Lung (tissue), 12 donors: ENCODE data around the gene AK8. TPM values are rescaled to one million over a fixed set of nuclear protein-coding genes. Genes with fewer than 3 reads are reported as not detected.

ENCODE experiments used
- ATAC-seq: fragments of 200-7000 bp; cut with Tn5 transposase; one replicate; pipeline ENCODE4 v1.9.1; 2020; ENCODE audit warnings: moderate number of reproducible peaks; ENCODE audit not compliant: insufficient read depth, low FRiP score
- DNase-seq, 3 donors: peaks; one replicate each; pipeline ENCODE4 v3.0.0-alpha.2; 2013 to 2017
- H3K27ac ChIP-seq, 2 donors: one replicate each; pipeline ENCODE4 v1.5.1; 2013; ENCODE audit warnings: mild to moderate bottlenecking in 2 of 2, moderate library complexity in 2 of 2, control low read depth in 1 of 2, inconsistent platforms in 1 of 2, low read depth in 1 of 2, low read length in 1 of 2
- H3K27me3 ChIP-seq, 3 donors: one replicate each; pipeline ENCODE4 v1.5.1; 2013; ENCODE audit warnings: low read length in 2 of 3; ENCODE audit not compliant: control insufficient read depth in 3 of 3, insufficient read depth in 3 of 3
- H3K36me3 ChIP-seq, 4 donors: one replicate each; pipeline ENCODE4 v1.5.1; 2013; ENCODE audit warnings: low read length in 4 of 4, mild to moderate bottlenecking in 1 of 4, moderate library complexity in 1 of 4; ENCODE audit not compliant: control insufficient read depth in 4 of 4, insufficient read depth in 4 of 4
- H3K4me1 ChIP-seq, 5 donors: one replicate each; pipeline ENCODE4 v1.5.1; 2013; ENCODE audit warnings: low read length in 5 of 5, mild to moderate bottlenecking in 2 of 5, moderate library complexity in 1 of 5; ENCODE audit not compliant: control insufficient read depth in 5 of 5, insufficient read depth in 5 of 5
- H3K4me3 ChIP-seq: one replicate; pipeline ENCODE4 v1.5.1; 2013; ENCODE audit warnings: mild to moderate bottlenecking, control low read depth, moderate library complexity
- H3K9ac ChIP-seq, 2 donors: one replicate each; pipeline ENCODE4 v1.5.1; 2013; ENCODE audit warnings: low read length in 2 of 2, control low read depth in 1 of 2; ENCODE audit not compliant: insufficient read depth in 1 of 2
- H3K9me3 ChIP-seq, 4 donors: one replicate each; pipeline ENCODE4 v1.5.1; 2013; ENCODE audit warnings: low read length in 3 of 4, mild to moderate bottlenecking in 1 of 4, moderate library complexity in 1 of 4; ENCODE audit not compliant: control insufficient read depth in 4 of 4, insufficient read depth in 3 of 4
- CTCF ChIP-seq: IDR thresholded peaks from 2 replicates; pipeline ENCODE4 v1.5.1; 2012; ENCODE audit warnings: mild to moderate bottlenecking; ENCODE audit errors: control extremely low read depth, extremely low read depth
- WGBS, 2 donors: extraction: QIAGEN DNeasy Blood & Tissue Kit; methylation state at CpG; one replicate each; pipeline ENCODE4 v1.1.7; 2013; 5-methylcytosine and 5-hydroxymethylcytosine counted together
- polyA plus RNA-seq, 2 donors: library from polyadenylated mRNA; stranded (reverse); fragments of 200-250 nt; gene quantifications; one replicate each; pipeline ENCODE4 v1.2.1, GENCODE V29; 2013
- total RNA-seq, 2 donors: library from RNA; depleted of rRNA in 1 of 2; stranded (reverse); fragments of >200 nt in 1 of 2; gene quantifications; one replicate each; pipeline ENCODE4 v1.2.1, GENCODE V29; 2014 to 2021
- donor health status: control.
- donor health status: control.
- donor health status: Bipolar disorder and iron deficiency.
- donor health status: healthy.
- donor health status: DM: yes; HTN: yes; CAD: no.

Gene AK8
- total and polyA plus RNA-seq, 4 donors = 1.9 to 10.6 (median 3.7) TPM

- H3K27me3 ChIP-seq = no peaks in the 10 kb centered on the region
- WGBS, 2 donors = 91 to 92% methylated on average over 18 of the region's 18 CpGs
- peaks cover 0 to 4% (median 4%) of the 10 kb centered on the region in 4 donors for H3K36me3 ChIP-seq
- ATAC-seq (no peak), DNase-seq (no peak)
- no peak overlapping the region for H3K27ac ChIP-seq
- H3K9me3 ChIP-seq = no peaks in the 10 kb centered on the region
- no peak overlapping the region for H3K4me3 ChIP-seq
- TF ChIP-seq CTCF = no peak
- H3K9ac ChIP-seq = no peak overlapping the region
- H3K4me1 ChIP-seq = peaks cover 0 to 4% (median 0%) of the 10 kb centered on the region in 5 donors
Measured at GRCh38 chr9:132887181-132888120, 9.4 kb upstream of the AK8 start.

- no peak overlapping the region for H3K4me3 ChIP-seq
- WGBS, 2 donors = 90 to 93% methylated on average over 6 of the region's 6 CpGs
- H3K9ac ChIP-seq = no peak overlapping the region
- H3K4me1 ChIP-seq = no peaks in the 10 kb centered on the region
- TF ChIP-seq CTCF = no peak
- DNase-seq (no peak), ATAC-seq (no peak)
- no peaks in the 10 kb centered on the region for H3K9me3 ChIP-seq
- no peak overlapping the region for H3K27ac ChIP-seq
- H3K36me3 ChIP-seq = peaks cover 0 to 4% (median 4%) of the 10 kb centered on the region in 4 donors
- no peaks in the 10 kb centered on the region for H3K27me3 ChIP-seq
Measured at GRCh38 chr9:132886334-132886725, 8.2 kb upstream of the AK8 start.

GRCh38 chr9:132885720-132886333 lies 7.7 kb upstream of the AK8 start:
- Histone ChIP-seq H3K27me3 (no peaks in the 10 kb centered on the region), H3K4me3 (no peak overlapping the region), H3K27ac (no peak overlapping the region), H3K9ac (no peak overlapping the region), H3K36me3 (peaks cover 0 to 4% (median 4%) of the 10 kb centered on the region in 4 donors), H3K9me3 (no peaks in the 10 kb centered on the region), H3K4me1 (no peaks in the 10 kb centered on the region)
- WGBS, 2 donors = 33 to 43% methylated on average over 9 of the region's 9 CpGs
- ATAC-seq (no peak), DNase-seq (peak in 1 of 3 donors; percentile 21)
- TF ChIP-seq CTCF = no peak
